GM18511 (cell line): ENCODE measurements around the gene IL22RA2.
A peak's percentile ranks its signal among the peaks of the same experiment; 100 is the strongest.

ENCODE experiments used
- ATAC-seq: cut with Tn5 transposase; IDR thresholded peaks from one replicate; pipeline ENCODE4 v1.9.1; 2021; ENCODE audit warnings: mild to moderate bottlenecking, moderate library complexity; ENCODE audit not compliant: unreplicated experiment

Gene IL22RA2

DNA sequence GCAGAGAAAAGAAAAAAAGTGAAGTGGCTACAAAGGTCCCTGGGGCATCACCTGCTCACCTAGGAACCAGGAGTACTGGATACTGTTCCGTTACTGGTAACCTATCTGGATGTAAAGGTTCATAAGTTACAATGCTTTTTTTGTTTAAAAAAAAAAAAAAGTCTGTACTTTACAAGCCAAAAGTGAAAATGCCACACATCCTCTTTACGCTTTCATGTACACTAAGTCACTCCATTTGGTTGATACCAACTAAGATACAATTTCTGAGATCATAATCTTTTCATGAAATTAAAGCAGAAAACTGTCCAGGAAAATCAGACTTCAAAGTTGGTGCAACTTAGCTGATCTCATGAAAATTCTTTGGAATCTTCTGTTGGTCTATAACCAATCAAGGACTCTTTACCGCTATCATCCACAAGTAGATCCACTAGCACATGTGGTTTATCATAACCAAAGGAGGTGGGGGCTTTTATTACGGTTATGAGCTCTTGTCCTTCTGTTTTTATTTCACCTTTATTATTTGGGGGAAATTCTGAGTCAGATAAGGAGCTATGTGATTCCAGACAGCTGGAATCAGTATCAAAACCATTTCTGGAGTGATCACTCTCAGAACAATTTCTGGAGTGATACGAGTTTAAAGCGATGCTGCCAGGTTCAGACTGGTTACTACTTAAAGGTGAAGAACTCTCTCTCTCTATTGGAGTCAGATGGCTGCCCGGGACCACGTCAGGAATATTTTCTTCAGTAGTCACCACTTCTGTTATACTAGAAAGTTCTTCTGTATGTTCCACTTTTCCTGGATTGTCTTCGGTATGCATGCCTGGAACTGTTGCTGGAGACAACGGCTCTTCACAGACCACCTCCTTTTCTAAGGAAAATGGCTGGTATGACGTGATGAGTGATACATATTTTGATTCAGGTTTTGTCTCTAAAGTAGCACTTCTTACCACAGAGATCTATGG lies 24.5 kb upstream of the IL22RA2 start:
- ATAC-seq = no peak

DNA sequence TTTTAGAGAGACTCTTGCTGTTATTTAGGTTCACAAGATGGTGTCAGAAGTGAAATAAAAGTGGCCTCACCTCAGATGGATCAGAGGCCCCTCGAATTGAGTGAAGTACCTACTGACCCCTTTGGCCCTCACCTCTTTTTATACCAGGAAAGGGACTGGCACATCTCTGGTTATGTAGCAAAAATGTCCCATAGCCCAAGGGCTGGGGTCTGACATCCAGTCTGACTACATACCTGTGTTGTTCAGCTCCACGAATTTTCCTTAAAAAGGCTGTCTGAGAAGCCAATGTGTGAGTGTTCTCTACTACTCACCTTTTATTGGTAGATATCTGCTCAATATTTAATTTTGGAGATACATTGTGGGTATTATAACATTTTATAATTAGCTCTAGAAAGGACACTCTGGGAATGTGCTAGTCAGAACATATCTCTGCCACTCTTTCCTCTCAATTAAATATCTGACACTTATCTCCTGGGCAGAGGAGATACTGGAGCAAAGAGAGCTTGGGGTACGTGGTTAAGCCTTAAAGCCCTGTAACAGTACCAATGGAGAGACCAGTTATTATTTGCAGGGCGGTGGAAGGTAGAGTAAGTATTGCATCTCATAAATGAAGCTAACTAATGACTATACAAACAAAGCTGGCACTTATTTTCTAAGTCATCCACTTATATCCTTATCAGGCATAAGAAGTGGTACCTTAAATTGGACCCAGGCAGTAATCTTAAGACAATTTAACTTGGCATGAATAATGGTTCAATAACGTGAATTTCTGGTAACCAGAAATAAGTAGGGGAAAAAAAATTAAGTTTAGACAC lies 20.0 kb upstream of the IL22RA2 start:
- no peak for ATAC-seq

DNA sequence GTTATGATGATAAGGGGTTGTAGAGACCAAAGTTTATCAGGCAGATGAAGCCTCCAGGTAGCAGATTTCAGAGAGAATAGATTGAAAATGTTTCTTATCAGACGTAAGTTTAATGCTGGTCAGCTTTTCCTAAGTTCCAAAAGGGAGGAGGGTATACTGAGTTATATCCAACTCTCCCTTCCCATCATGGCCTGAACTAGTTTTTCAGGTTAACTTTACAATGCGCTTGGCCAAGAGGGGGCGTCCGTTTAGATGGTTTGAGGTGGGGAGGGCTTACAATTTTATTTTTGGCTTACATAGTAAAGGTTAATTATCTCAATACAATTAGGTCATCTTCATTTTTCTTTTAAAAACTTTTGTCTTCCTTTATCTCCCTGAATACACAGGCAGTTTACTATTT lies 19.4 kb upstream of the IL22RA2 start:
- ATAC-seq = no peak

DNA sequence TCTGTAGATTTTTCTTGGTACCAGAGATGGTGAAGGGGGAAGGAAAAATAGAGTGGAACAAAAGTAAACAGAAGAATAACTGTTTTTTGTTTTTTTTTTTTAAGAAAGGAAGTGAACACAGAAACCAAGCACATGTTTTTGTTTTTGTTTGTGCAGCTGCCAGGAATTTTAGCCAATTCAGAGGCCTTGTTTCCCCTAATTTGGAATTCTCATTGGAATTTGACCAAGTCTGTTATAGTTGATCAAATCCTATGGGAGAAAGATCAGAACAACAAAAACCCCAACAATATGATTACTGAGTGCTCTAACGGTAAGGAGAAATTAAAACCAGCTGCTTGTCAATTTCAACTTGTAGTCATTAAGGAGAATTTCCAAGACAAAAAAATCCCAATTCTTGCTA lies 18.2 kb upstream of the IL22RA2 start:
- no peak for ATAC-seq

DNA sequence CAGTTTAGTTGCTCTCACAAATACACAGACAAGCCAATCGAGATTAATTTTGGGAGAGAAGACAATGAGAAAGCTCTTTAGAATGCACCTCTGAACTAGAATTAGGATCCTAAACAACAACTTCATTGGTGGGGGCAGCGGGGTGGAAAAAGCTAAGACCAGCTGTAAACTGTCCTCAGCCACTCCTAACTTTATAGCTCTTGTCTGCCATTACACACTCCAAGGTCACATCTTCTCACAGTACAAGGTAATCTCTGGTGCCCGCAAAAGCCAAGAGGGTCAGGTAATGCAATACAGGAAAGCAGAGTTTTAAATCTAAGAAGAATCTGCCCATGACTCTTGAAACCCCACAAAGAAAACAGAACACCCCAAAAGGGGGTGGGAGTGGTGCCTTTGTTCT lies 17.8 kb upstream of the IL22RA2 start:
- ATAC-seq = no peak

DNA sequence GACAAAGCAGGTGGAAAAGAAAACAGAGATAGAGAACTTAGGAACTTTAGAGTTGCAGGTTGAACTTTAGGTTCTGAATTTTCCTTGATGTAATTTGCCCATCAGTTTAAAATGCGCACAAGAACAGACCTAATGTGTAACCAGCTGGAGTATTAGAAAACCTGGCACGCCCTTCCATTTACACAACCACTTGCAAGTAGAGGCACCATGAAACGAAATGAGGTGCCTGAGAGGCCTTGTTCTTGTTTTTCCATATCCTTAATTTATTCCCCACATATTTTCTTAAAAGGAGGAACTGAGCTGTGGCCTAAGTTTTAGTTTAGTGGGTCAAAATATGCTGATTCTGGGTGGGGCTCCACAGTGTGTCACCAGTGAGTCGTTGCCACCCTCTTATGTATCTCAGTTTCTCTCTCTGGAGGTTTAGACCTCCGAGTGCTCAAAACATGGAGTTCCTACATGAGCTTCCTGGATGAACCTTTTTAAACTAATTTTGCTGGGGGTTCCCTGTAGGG lies 17.2 kb upstream of the IL22RA2 start:
- no peak for ATAC-seq

DNA sequence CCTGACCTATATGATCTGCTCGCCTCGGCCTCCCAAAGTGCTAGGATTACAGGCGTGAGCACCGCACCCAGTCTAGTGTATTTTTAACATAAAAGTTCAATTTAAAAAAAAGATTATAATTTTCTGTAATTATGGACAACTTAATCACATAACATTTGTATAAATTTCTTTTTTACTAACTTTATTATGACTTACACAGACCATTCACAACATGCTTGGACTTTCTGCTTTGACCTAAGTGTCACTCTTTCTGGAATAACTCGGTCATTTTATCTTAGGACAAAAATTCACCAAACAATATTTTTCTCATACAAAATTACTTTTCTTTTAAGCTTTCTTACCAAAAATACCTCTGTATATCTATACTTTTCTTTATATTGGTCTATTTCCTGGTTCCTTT lies 15.4 kb upstream of the IL22RA2 start:
- no peak for ATAC-seq

DNA sequence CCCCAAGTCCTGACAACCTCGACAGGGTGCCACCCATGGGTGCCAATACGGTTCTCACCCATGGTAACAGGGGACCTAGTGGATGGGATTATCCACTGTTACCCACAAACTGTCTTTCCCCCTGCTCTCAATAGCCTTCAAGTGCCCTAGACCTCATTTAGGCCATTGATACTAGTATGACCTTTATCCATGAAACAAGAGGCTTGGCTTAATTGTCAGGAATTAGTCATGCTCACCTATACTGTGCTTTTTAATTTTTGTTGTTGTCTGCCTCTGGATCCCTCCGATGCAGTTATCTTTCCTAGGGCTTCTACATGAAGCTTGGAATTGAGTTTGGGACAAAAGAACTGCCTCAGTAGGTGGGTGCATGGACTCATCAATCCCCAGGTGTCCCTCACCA lies 11.8 kb upstream of the IL22RA2 start:
- ATAC-seq = no peak

DNA sequence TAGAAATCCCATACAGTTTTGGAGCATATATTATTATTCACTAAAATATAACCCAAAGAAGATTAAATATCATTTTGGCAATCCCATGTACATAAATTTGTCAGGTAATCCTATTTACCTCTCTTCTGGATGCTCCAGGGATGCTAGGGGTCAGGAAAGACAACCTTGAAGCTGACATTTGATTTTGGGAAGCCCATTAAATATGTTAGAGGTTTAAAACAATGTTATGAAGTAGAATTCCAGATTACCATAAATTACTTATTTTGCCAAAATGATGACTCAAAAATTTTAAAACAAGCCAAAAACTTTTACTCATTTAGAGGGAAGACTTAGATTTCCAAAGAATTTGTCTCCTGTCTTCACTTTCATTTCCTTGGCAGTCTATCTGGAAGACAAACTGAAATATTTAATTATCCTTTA lies 9.2 kb upstream of the IL22RA2 start:
- ATAC-seq = no peak

DNA sequence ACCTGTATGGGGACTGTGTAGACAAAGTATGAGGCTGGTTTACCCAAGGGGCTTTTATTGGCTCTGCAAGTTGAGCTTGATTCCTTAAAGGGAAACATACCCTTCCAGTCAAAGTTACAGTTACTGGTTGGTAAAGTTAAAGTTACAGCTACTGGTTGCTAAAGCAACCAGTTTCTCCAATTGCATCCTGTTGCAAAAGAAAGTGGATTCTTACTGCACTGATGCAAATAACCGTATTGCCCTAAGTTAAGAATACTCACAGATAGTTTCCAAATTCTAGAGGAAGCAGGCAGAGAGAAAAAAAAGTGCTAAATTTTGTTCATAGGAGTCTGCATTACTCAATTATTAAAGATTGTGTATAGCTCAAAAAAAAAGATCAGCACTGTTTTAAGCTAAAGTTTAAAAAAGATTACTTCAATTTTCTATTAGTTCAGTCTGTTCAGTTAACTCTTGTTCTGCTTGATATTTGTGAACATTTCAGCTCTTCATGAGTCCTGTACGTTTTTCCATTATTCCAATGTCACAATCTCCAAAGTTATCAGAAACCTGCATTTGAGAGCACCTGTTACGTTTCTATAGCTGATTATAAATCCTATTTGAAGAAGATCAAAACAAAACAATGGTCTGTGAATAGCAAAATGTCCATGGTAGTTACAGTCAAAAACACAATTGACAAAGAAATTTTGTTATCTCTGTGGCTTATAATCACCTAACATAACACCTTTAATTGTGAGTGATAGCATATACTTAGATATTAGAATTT lies 8.6 kb upstream of the IL22RA2 start:
- ATAC-seq = no peak

DNA sequence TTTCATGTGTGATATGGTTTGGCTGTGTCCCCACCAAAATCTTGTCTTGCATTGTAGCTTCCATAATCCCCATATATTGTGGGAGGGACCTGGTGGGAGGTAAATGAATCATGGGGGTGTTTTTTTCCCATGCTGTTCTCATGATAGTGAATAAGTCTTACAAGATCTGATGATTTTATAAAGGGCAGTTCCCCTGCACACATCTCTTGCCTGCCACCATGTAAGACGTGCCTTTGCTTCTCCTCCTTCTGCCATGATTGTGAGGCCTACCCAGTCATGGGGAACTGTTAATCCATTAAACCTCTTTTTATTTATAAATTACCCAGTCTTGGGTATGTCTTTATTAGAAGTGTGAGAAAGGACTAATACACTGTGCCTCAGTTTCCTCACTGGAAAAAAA lies 4.2 kb upstream of the IL22RA2 start:
- ATAC-seq = no peak

DNA sequence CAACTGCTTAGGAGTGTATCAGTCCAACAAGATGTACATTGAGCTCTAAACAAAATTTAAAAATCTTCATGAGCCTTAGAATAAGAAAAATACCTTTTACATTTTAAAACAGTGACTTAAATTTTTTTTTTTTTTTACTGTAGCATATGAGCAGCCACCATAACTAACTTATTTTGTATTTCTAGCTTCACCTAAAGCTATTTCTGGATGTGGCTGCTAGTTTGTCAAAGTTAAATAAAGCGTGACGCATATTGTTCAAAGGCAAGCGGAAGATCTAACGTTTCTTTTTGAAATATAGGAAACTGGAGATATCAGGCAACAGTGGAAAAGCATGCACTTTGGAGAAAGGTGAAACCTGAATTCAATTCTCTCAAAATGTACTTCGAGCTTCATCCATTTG lies 3.3 kb upstream of the IL22RA2 start:
- ATAC-seq = no peak

DNA sequence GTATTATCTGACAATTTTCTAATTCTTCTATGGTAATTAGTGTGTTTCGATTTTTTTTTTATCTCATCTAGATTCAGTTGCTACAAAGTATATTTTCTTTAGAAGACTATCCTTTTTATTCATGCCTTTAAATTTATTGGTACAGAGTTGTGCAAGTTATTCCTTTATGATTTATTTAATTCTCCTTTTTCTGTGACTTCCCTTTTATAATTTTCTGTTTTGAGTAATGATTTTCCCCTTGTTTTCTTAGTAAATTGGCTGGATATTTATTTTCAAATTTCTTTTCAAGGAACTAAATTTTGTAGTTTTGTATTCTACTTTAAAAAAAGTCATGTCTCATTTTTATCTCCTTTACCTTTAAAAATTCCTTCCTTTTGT lies 2.4 kb upstream of the IL22RA2 start:
- ATAC-seq = no peak

DNA sequence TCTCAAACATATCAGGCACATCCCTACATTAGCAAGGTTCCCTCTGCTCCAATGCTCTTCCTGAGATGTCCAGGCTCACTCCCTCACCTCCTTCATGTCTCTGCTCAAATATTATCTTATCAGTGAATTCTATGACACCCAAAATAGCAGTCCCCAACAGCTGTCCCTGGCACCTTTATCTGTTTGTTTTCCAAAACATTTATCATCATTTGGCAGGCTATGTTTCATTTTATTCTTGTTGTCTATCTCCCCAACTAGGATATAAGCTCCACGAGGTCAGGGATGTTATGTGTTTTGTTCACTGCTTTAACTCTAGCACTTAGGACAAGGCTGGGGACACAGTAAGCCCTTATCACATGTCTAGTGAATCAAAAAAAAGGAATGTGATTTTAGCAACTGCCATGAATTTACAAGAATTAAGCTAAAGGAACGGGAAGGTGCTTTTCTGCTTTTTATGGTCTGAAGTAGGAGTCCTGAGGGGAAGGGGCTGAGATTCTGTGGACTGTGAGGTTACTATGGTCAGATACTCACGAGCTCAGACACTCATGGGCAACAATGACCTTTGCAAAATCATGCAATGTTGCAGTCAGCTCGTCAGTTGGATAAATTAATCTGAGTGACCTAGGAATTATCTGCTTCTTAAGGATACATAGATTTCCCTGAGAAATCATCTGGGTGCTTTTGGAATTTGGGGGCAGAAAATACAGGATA lies 1.9 kb upstream of the IL22RA2 start:
- no peak for ATAC-seq

DNA sequence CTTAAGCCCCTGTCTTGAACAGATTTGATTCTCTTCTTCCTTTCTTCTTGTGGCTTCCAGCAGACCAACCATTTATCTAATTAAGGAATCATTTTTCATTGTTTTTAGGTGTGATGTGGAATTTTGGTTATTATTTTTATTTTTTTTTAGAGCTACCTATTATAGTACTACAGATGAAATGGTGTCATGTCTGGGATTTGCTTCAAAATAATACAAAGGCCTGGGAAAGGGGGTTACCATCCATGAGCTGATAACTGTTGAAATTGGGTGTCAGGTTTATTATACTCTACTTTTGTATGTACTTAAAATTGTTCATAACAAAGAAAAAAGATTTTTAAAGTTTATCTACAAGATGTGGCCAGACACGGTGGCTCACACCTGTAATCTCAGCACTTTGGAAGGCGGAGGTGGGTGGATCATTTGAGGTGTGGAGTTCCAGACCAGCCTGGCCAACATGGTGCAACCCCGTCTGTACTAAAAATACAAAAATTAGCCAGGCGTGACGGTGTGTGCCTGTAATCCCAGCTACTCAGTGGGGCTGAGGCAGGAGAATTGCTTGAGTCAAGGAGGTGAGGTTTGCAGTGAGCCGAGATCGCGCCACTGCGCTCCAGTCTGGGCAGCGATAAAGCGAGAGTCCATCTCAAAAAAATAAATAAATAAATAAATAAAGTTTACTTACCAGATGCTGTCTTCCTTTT lies 561 bp downstream of the IL22RA2 start:
- ATAC-seq = no peak

DNA sequence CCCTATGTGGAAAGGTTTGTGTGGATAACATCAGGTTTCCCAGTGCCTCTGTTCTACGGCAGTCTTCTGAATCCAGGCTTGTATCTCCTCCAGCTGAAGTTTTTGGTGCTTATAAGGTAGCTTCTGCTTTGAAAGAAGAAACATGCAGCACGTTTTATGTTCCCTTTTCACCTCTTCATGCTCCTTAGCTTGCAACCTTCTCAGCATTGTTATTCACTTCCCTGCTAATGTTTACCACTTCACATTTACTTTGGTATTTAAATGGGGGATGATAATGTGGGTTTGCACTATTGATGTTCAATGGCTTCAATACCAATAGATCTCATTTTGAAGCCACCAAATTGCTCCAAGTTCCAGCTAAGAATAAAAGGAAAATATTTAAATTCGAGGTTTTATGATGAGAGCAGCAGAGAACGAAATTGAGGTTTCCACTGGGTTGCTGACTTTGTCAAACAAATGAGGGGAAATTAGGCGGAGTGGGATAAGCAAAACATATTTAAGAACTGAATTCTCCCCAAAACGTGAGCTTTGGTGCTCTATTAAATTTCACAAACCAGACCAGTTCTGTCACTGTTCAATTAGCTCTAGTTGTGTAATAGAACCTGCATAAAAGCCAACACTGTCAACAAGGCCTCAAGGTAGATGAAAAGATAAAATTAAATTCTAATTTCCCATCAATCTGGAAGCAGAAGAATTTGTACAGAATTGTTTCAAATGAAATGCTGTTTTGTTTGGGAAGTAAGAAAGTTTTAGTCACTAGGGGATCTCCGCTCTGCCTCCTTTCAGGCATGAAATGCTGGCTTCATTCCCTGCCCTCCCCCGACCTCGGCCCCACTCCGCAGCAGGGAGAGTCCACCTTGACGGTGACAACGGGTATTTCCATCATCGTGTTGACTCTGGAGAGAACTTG lies 1.4 kb downstream of the IL22RA2 start:
- ATAC-seq = peak; percentile 67

DNA sequence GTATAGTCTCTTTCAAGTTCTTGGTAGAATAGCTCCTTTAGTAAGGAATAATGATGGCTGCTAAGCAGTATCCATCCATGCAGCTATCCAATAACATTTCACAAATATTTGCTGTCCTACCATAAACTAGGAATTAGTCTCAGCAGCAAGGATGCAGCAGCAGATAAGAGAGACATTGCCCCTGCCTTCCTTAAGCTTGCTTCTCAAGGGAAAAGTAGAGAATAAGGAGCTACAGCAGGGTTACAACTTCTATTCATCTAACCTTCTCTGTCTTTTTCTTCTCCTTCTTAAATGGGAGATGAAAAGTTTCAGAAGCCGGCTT lies 2.4 kb downstream of the IL22RA2 start:
- no peak for ATAC-seq

DNA sequence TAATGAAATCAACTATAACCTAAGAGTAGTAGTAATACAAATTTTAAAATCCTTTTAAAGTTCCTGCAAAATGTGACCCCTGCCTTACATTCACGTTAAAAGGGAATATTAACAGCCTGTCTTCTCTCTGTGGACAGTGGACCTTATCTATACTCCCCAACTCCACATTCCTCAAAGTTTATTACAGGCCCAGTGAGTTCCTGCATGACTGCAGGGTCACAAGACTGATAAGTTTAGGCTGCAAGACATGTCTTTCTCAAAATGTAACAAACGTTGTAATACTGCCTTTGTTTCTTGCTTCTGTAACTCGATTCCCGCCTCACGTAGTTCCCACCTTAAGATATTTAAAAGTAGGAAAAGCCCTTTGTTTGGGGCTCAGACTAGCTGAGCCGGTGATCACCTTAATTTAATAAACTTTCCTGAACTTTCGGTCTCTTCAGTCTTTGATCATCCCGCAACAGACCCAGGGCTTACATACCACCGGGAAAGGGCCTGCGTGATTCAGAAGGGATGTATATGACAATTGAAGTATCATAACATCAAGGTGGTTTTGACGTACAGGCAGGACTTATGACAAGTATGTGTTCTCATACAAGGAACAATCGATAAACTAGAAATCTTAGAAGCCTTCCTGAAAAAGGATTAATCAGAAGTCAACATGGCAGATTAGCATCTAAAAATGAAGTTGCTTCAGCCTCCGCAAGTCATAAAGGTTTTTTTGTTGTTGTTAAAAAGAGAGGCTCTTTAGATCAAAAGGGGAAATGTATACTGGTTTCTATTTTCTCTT lies 3.0 kb downstream of the IL22RA2 start:
- ATAC-seq = no peak
